Retinal pigment epithelial cell (primary cell): ENCODE data around the gene SAC3D1.

Experiments
- DNase-seq: peaks from one replicate; pipeline ENCODE4 v3.0.0-alpha.2; 2010; ENCODE audit warnings: low read depth
- H3K4me3 ChIP-seq: 2 replicates; pipeline ENCODE4 v1.5.1; 2011; ENCODE audit warnings: mild to moderate bottlenecking, low read length, control low read depth, moderate library complexity
- CTCF ChIP-seq: conservative IDR thresholded peaks from 2 replicates; pipeline ENCODE4 v1.5.1; 2011; ENCODE audit warnings: low read depth, low read length, control low read depth, inconsistent platforms

SAC3D1 gene

DNA sequence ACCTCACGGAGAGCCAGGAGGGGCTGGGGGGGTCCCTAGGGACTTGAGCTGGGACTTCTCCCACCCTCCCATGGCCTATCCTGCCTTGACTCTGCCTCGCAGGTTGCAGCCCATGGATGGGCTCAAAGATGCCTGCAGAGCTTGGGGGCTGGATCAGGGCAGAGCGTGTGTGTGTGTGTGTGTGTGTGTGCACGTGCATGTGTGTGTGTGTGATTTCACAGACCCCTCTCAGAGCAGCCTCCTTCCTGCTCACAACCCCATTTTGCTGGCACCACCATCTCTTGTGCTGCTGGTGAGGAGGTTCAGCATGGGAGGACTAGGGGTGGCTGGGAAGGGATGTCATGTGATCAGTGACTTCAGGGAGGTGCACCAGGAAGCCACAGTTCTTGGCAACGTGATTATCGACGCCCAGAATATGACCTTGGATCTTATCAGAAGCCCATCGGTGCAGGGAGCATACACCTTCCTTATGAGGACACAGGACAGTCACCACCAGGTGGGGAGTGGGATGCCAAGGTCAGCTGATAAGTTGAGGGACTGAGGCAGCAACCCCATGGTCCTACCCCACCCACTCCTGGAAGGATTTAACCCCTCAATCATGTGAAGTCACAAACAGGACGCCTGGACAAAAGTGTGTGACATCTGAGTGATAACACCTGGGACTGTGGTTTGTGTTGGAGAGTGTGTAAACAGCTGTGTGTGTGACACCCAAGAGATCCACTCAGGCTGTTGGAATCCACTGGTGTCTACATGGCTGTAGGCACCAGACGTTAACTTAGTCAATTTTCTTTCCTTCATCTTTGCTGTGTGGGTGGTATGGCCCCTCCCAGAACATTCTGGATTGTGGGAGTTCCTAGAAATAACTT, 19.2 kb downstream of the SAC3D1 start:
- no peak for TF ChIP-seq CTCF
- H3K4me3 ChIP-seq, result no peak overlapping the region

GRCh38 chr11:65060913-65061408, 20.0 kb downstream of the SAC3D1 start:
- no peak for DNase-seq
- peak; percentile 42 for TF ChIP-seq CTCF
- no peak overlapping the region for H3K4me3 ChIP-seq

More for the DNA sequence above, 19.2 kb downstream of the SAC3D1 start:
- no peak for DNase-seq

- DNase-seq, result no peak
- TF ChIP-seq CTCF, result no peak
- H3K4me3 ChIP-seq, result no peak overlapping the region
Observed at GRCh38 chr11:65063532-65063931, 22.5 kb downstream of the SAC3D1 start.

GRCh38 chr11:65064847-65065240, 23.8 kb downstream of the SAC3D1 start:
- no peak for TF ChIP-seq CTCF
- no peak for DNase-seq

DNA sequence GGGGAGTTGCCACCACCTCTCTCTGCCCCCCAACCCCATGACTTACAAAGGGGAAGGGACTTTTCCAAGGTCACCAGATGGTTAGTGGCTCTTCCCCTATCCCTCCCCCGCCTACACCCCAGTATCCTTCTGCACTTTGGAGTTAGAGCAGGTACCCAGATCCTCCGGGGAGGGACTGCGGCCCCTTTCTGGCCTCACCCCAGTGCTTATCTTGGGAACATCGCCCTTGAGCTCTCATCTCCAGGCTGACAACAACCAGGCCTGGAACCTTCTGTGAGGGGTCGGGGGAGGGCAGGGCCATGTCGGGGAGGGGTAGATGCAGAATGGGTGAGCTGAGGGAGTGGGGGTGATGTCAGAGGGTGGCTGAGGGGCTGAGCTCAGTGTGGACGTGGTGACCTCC, 24.8 kb downstream of the SAC3D1 start:
- no peak for TF ChIP-seq CTCF
- H3K4me3 ChIP-seq, result no peak overlapping the region
- DNase-seq, result no peak

More at GRCh38 chr11:65064847-65065240, 23.8 kb downstream of the SAC3D1 start:
- H3K4me3 ChIP-seq, result no peak overlapping the region

GRCh38 chr11:65066315-65066714, 25.3 kb downstream of the SAC3D1 start:
- no peak for TF ChIP-seq CTCF
- no peak for DNase-seq

GRCh38 chr11:65066805-65067291, 25.8 kb downstream of the SAC3D1 start:
- no peak for TF ChIP-seq CTCF
- no peak for DNase-seq
- no peak overlapping the region for H3K4me3 ChIP-seq

More at GRCh38 chr11:65066315-65066714, 25.3 kb downstream of the SAC3D1 start:
- no peak overlapping the region for H3K4me3 ChIP-seq
